GM10266 (cell line): Measurements from ENCODE around the gene FRMD5.

Experiments used
- DNase-seq: peaks from one replicate; pipeline ENCODE4 v3.0.0; 2012; ENCODE audit errors: extremely low spot score
- TF ChIP-seq, protein P1 (sequence below): IDR thresholded peaks from 2 replicates; pipeline ENCODE4 v1.5.1; 2012; ENCODE audit warnings: mild to moderate bottlenecking, low read depth; ENCODE audit not compliant: control insufficient read depth, insufficient read depth; ENCODE audit errors: missing control alignments

FRMD5 gene

DNA sequence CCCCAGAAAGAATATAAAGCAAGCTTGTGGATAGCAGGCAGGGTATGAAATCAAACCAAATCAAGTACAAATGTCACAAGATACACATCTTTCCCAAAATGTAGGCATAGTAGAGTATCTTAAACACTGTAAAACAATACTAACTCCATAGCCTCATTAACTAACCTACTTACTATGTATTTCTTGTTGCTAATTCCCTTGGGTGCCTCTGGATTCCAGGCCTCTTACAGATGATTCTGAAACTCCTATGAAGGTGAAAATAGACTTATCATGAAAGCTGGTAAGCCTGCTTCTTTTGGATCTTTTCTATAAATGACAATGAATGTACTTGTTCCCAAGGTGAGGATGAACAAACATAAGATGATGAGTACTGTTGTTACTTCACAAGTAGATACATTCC lies 93.8 kb downstream of the FRMD5 start:
- no peak for DNase-seq
- TF ChIP-seq, protein P1, sequence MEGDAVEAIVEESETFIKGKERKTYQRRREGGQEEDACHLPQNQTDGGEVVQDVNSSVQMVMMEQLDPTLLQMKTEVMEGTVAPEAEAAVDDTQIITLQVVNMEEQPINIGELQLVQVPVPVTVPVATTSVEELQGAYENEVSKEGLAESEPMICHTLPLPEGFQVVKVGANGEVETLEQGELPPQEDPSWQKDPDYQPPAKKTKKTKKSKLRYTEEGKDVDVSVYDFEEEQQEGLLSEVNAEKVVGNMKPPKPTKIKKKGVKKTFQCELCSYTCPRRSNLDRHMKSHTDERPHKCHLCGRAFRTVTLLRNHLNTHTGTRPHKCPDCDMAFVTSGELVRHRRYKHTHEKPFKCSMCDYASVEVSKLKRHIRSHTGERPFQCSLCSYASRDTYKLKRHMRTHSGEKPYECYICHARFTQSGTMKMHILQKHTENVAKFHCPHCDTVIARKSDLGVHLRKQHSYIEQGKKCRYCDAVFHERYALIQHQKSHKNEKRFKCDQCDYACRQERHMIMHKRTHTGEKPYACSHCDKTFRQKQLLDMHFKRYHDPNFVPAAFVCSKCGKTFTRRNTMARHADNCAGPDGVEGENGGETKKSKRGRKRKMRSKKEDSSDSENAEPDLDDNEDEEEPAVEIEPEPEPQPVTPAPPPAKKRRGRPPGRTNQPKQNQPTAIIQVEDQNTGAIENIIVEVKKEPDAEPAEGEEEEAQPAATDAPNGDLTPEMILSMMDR = no peak

DNA sequence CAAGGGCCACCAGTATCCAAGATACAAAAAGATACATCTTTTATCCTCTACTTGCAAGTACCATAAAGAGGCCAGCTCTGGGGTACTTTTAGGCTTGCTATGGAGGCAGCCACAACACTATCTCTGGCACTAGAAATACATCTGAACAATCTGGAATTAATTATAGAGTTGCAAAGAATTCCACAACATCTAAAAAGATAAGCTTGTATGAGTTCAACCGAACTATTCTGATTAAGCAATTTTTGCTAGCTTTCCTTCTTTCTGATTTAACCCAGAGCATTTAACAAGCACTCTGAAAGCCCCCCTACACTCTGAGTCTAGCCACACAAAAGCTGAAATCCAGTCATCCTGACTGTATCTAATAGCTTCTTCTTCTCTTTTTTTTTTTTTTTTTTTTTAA lies 95.4 kb downstream of the FRMD5 start:
- DNase-seq = no peak
- TF ChIP-seq, protein P1 = no peak

DNA sequence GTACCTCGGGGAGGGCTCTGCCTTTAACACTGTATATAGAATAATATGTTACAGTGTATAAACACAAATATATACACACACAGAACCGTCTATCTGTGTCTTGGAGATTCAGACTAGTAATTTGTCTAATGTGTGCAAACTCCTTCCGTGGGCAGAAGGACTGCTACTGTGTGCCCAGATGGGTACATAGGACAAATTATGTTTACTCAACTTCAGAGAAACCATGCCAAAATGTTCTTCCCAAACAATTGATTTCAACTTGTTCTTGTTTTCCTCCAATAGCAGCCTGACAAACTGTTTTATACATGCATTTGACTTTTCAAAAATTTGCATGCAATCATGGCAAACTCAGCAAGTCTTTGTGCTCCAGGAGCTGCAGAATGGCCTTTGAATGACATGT lies 97.5 kb downstream of the FRMD5 start:
- TF ChIP-seq, protein P1 = no peak
- DNase-seq = no peak

DNA sequence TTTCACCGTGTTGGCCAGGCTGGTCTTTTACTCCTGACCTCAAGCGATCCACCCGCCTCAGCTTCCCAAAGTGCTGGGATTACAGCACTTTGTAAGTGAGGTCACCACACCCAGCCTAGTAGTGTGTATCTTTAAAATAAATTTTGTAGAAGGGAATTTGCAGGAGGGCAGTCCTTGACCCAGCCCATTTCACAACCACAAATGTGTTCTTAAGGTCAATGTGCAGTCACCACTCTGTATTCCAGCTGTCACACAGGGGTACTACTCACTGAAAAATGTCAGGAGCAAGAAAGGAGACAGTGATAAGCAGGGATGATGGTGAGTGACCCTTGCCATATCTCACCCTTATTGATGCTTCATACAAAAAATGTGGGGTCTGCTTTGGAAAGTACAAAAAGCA lies 98.5 kb downstream of the FRMD5 start:
- no peak for DNase-seq
- TF ChIP-seq, protein P1 = no peak

DNA sequence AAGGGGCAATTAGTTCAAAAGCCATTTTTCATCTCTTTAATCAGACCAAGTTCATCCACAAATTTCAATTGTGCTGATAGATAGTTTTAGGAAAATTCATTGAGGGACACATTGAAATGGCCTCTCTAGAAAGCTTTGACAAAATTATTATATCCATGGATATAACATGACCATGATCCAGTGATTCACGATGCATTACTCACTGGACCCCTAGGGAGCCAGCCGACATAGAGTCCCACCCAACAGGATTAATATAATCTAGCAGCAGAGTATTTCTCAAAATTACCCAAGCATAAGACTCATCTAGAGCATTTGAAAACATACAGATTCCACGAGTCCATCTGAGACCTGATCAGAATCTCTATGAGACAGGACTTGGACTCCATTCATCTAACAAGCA lies 100.3 kb downstream of the FRMD5 start:
- TF ChIP-seq, protein P1 = no peak

DNA sequence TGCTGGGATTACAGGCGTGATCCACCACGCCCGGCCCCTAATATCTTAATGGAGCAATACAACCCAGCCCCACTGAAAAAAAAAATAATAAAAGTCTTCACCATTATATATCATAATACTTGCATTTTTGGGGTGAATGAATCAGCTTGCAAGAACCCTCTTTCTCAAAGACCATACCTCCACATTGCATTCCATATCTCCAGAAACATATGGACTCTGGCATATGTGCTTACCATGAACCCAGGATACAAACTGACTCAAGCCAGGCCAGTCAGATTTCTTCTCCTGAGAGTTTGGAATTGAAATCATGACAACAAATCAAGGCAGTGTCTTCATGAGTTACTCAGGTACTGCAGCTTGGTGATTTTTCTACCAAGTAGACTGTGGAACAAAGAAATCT lies 101.2 kb downstream of the FRMD5 start:
- no peak for DNase-seq
- TF ChIP-seq, protein P1 = no peak

More for the DNA sequence above, 100.3 kb downstream of the FRMD5 start:
- DNase-seq = no peak

DNA sequence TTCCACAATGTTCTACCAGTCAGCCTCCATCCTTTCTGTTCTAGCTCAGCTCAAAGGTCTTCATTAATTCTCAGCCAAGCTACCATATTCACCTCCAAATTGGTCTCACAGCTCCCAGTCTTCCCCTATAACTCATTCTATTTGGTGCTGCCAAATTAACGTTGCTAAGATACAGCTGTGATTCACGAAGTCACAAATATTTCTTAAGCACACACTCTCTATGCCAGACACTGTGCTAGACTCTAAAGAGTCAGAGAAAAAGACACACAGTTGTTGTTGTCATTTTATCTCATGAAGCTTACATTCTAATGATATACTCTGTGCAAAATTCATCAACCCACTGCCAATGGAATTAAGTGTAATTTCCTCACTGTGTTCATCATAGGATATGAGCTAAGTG lies 102.8 kb downstream of the FRMD5 start:
- TF ChIP-seq, protein P1 = no peak
- no peak for DNase-seq
